HG02938 (cell line): ENCODE results near the gene PRKN.
"Not testable (repeated sequence)": the region's sequence is repeated elsewhere in the genome, so short reads cannot be mapped to it uniquely, and the experiment has no call there.

ENCODE experiments used
- ATAC-seq: cut with Tn5 transposase; IDR thresholded peaks from one replicate; pipeline ENCODE4 v1.9.1; 2021; ENCODE audit warnings: mild to moderate bottlenecking, moderate library complexity; ENCODE audit not compliant: unreplicated experiment

Gene PRKN

GRCh38 chr6:161542346-161542980, 1185.1 kb downstream of the PRKN start:
- ATAC-seq: no peak

DNA sequence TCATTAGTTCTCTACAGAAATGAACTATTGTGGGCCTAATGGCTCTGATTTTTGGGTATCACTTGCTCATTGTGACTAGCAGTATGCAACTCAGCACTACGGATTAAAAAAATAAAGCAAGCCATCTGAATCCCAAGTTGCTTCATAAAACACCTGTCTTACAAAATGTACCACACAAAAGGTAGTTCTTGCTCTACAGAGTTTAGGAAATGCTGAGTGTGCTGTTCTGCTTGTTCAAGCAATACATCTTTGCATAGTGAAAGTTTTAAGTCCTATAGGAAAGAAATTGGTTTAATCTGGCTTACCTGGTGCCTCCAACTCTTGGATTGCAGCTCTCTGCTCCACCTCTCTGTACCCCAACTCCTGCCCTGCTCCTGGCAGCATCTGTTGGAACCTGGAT, 1187.0 kb downstream of the PRKN start:
- no peak for ATAC-seq

GRCh38 chr6:161536224-161536630, 1191.3 kb downstream of the PRKN start:
- no peak for ATAC-seq

DNA sequence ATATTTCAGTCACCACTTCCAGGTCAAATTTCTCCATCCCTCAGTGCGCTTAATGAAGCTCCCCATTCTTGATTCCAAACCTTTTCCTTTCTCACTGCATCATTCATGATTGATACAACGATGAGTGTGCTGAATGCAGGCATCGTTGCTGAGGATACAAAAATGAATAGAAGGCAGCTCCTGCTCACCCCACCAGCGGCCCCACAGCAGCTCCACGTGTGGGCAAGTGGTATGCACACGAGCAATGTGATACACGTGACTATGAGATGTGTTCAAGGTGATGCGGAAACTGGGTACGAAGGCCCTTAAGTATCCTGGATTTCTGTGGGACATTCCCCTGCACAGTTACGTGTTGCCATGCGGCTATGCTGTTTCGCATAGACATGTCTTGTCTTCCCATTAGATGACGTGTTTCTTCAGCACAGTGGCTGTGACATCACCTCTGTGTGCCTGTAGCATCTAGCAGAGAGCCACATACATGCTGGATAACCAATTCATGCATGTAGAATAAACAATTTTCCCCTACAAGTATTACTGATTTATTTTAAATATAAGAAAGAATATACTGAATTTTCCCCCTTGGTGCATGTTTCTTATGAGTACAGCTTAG, 1193.2 kb downstream of the PRKN start:
- ATAC-seq: no peak

DNA sequence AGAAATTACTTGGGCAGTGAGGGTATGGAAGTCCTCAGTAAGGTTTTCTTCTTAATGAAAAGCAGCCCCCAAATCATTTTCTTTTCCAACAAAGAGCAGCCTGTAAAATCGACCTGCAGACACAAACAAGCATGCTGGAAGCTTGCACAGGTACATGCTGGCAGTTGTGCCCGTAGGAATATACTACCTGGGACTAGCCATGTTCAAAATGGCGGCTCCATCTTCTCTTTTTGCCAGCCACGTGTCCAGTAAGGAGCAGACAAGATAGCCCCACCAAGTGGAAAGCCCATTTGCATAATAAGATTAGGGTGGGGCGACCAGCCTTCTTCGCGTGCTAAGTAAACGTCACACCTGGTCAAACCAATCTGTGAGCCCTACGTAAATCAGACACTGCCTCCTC, 1194.3 kb downstream of the PRKN start:
- no peak for ATAC-seq

DNA sequence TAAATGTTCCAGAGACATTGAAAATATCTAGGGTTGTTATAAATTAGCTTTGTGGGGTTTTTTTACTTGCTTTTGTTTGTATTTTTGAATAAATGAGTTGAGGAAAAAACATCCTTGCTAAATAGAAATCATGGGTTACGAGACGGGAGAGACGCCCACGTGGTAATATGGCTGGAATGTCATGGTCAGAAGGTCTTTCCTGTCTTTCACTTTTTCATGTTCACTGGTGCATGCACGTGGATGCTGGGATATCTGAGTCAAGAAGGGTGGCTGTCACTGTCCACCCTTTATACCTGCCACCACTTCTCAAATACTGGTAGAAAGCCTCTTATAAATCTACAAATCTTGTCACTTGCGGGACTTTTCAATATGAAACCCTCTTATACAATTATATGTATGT, 1195.0 kb downstream of the PRKN start:
- ATAC-seq: no peak

GRCh38 chr6:161526794-161527193, 1200.8 kb downstream of the PRKN start:
- ATAC-seq: no peak

- no peak for ATAC-seq
Observed at GRCh38 chr6:161523362-161523761, 1204.2 kb downstream of the PRKN start.

- ATAC-seq: no peak
Observed at GRCh38 chr6:161522276-161522675, 1205.3 kb downstream of the PRKN start.

DNA sequence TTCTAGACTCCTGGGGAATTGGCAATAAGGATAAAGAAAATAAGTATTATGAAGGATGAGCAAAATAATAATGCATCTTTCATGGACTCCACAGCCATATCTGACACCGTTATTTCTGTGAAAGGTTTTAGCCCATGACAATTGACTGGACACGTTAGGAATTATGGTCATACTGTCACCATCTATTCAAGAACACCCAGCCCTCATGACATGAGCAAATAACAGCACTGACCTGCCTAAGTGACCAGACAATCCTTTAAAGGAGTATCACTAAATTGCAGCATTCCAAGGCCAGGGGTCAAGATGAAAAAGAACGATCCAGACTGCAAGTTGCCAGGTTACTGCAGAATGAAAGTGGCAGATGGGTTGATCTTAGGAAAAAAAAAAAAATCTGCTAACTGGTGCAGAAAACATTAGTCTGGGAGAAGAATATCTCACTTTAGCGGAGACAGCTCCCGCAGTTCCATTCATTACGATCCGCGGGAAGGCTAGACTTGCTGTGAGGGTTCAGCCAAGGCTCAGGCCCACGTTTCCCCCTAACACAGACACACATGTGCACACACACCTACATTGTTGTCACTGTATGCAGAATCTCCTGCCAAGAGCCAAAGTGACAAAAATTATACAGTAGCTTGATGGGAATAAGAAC, 1216.0 kb downstream of the PRKN start:
- no peak for ATAC-seq

- ATAC-seq: no peak
Observed at GRCh38 chr6:161508341-161508740, 1219.2 kb downstream of the PRKN start.

- ATAC-seq: no peak
Observed at GRCh38 chr6:161507375-161507774, 1220.2 kb downstream of the PRKN start.

- ATAC-seq: no peak
Observed at GRCh38 chr6:161503570-161503969, 1224.0 kb downstream of the PRKN start.

- no peak for ATAC-seq
Observed at GRCh38 chr6:161498881-161499280, 1228.7 kb downstream of the PRKN start.

DNA sequence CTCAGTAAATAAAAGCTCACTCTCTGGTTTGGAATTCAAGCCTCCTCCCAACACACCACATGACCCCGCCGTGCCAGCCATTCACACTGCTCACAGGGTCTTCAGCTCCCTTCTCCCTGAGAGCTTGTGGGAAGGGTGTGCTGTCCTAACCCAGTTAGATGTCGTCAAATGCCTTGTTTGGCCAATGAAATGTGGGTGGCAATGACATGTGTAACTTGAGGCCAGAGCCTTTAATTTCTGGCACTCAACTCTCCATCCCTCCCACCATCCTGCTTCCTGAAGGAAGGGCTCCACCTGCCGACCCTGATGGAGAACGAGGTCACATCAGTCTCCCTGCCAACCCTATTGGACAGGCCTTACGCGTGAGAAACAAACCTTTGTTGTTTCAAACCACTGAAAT, 1229.2 kb downstream of the PRKN start:
- ATAC-seq: no peak

DNA sequence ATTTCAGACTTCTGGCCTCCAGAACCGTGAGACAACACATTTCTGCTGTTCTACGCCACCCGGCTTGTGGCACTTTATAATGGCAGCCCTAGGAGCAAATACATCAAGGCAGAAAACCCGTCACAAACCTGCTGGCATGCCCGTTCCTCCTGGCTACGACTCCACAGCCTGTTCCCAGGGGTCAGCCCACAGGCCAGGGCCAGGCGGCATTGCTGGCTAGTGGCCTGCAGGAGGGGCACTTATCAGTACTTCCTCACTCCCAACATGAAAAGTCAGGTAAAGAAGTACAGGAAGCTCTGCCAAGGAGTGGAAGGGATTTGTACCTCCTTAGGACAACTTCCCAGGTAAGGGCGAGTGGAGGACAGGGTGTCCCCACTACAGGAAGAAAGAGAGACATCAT, 1230.6 kb downstream of the PRKN start:
- no peak for ATAC-seq

GRCh38 chr6:161496271-161496670, 1231.3 kb downstream of the PRKN start:
- not testable (repeated sequence) for ATAC-seq

GRCh38 chr6:161494566-161494965, 1233.0 kb downstream of the PRKN start:
- no peak for ATAC-seq

- ATAC-seq: no peak
Observed at GRCh38 chr6:161493576-161494118, 1233.9 kb downstream of the PRKN start.

GRCh38 chr6:161489626-161490306, 1237.8 kb downstream of the PRKN start:
- ATAC-seq: no peak

- ATAC-seq: no peak
Observed at GRCh38 chr6:161487694-161488093, 1239.9 kb downstream of the PRKN start.

GRCh38 chr6:161487217-161487531, 1240.4 kb downstream of the PRKN start:
- no peak for ATAC-seq
